ENCODE measurements around the gene GTPBP1. TPM values are rescaled to one million over a fixed set of nuclear protein-coding genes. Genes with fewer than 3 reads are reported as not detected.
A peak's percentile ranks its signal among the peaks of the same experiment; 100 is the strongest.

The GTPBP1 gene
- total and polyA plus RNA-seq, 11 donors: 15.6 to 45.3 (median 28.1) TPM

DNA sequence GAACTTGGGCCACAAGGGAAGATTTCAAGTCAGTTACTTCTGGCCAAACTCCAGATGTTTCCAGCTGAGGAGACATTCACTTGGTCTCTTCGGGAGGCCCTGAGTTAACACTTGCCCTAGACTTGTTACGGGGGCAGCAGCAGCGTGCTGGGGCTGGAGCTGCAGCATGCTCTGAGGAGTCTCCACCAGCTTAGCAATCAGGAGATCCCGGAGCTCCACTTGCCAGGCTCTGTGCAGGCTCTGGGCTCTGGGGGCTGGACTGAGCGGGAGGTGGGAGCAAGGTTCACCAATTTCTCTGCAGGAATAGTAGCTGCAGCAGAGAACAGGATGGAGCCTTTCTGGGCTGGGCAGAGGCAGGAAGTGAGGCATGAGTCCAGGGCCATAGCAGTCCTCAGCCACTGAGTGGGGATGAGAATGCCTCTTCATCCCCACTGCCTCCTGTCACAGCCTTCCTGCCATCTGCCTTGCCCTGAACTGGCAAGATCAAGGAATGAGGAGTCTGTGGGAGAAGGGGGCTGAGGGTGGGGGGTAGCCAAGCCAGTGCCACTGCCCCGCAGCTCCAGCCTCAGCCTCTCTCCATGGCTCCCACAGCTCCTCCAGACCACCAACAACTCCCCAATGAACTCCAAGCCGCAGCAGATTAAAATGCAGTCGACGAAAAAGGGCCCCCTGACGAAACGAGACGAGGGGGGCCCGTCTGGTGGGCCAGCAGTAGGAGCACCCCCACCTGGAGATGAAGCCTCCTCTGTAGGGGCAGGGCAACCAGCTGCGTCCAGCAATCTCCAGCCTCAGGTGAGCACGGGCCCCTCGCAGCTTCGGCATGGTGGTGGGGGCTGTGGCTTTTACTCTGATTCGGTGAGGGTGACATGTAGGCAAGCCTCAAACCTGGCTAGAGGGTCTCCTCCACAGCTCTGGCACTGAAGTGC, 23.4 kb downstream of the GTPBP1 start:
- H3K4me3 ChIP-seq: no peak overlapping the region
- no peaks in the 10 kb centered on the region for H3K9me3 ChIP-seq
- intact Hi-C loops (cut with DNase I): no loop called here
- ATAC-seq (no peak), DNase-seq (no peak)
- H3K4me1 ChIP-seq: peaks cover 0 to 34% (median 21%) of the 10 kb centered on the region in 12 donors
- no peak overlapping the region for H3K27ac ChIP-seq
- WGBS, 4 donors: 85 to 92% (median 89%) methylated on average over 12 to 18 of the region's 18 CpGs
- TF ChIP-seq, protein P1, sequence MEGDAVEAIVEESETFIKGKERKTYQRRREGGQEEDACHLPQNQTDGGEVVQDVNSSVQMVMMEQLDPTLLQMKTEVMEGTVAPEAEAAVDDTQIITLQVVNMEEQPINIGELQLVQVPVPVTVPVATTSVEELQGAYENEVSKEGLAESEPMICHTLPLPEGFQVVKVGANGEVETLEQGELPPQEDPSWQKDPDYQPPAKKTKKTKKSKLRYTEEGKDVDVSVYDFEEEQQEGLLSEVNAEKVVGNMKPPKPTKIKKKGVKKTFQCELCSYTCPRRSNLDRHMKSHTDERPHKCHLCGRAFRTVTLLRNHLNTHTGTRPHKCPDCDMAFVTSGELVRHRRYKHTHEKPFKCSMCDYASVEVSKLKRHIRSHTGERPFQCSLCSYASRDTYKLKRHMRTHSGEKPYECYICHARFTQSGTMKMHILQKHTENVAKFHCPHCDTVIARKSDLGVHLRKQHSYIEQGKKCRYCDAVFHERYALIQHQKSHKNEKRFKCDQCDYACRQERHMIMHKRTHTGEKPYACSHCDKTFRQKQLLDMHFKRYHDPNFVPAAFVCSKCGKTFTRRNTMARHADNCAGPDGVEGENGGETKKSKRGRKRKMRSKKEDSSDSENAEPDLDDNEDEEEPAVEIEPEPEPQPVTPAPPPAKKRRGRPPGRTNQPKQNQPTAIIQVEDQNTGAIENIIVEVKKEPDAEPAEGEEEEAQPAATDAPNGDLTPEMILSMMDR (IDR thresholded peaks at IDR 0.05): no peak
- TF ChIP-seq POLR2A (IDR thresholded peaks at IDR 0.05): no peak
- peaks cover 0 to 99% (median 82%) of the 10 kb centered on the region in 9 donors for H3K36me3 ChIP-seq
- no peaks in the 10 kb centered on the region for H3K27me3 ChIP-seq

DNA sequence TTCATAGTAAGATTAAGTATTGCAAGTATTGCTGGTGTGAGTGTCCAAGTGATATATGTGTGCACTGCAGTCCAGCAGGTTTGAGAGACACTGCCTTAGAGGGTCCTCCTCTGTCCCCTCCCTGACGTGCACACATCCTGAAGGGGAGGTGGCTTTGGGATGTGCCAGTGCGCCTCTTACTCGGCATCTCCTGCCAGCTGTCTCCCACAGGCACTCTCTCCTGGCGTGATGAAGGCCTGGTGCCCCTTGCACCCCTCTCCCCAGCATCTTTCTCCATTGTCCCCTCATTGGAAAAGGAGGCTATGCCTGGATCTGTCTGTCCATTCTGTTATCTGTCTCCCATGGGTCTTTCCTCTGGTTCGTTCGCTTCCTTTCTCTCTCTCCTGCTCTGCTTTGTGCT, 24.2 kb downstream of the GTPBP1 start:
- ATAC-seq (no peak), DNase-seq (no peak)
- 87 to 90% (median 89%) methylated on average over 6 of the region's 6 CpGs for WGBS, 4 donors
- intact Hi-C loops (cut with DNase I): no loop called here
- peaks cover 0 to 41% (median 27%) of the 10 kb centered on the region in 12 donors for H3K4me1 ChIP-seq
- H3K36me3 ChIP-seq: peaks cover 0 to 99% (median 74%) of the 10 kb centered on the region in 9 donors
- H3K9me3 ChIP-seq: no peaks in the 10 kb centered on the region
- no peak overlapping the region for H3K4me3 ChIP-seq
- TF ChIP-seq, protein P1 (IDR thresholded peaks at IDR 0.05): no peak
- TF ChIP-seq POLR2A (IDR thresholded peaks at IDR 0.05): no peak
- H3K27ac ChIP-seq: no peak overlapping the region
- H3K27me3 ChIP-seq: no peaks in the 10 kb centered on the region

DNA sequence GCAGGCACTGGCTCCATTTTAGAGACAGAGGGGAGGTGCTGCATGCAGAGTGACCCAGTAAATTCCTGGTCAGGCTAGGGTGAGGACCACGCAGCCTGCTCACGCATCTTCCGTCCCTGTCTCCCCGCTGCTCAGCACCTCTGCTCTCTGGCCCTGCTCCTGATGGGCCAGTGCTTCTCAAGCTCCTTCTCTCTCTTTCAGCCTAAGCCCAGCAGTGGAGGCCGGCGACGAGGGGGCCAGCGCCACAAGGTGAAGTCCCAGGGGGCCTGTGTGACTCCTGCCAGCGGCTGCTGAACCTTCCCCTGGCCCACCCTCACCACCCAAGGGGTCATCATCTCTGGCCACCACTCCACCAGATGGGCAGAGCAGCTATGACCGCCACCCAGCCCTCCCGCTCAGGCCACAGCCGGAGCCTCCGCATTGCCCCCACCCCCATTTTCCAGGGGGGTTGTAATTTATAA, 24.7 kb downstream of the GTPBP1 start:
- 90 to 95% (median 94%) methylated on average over 13 of the region's 13 CpGs for WGBS, 4 donors
- DNase-seq (peak in 1 of 5 donors; percentile 27), ATAC-seq (no peak)
- H3K27ac ChIP-seq: no peak overlapping the region
- intact Hi-C loops (cut with DNase I): no loop called here
- peaks cover 0 to 98% (median 73%) of the 10 kb centered on the region in 9 donors for H3K36me3 ChIP-seq
- no peaks in the 10 kb centered on the region for H3K27me3 ChIP-seq
- H3K9me3 ChIP-seq: no peaks in the 10 kb centered on the region
- peaks cover 0 to 45% (median 28%) of the 10 kb centered on the region in 12 donors for H3K4me1 ChIP-seq
- no peak overlapping the region for H3K4me3 ChIP-seq
- TF ChIP-seq, protein P1 (IDR thresholded peaks at IDR 0.05): no peak
- TF ChIP-seq POLR2A (IDR thresholded peaks at IDR 0.05): no peak

DNA sequence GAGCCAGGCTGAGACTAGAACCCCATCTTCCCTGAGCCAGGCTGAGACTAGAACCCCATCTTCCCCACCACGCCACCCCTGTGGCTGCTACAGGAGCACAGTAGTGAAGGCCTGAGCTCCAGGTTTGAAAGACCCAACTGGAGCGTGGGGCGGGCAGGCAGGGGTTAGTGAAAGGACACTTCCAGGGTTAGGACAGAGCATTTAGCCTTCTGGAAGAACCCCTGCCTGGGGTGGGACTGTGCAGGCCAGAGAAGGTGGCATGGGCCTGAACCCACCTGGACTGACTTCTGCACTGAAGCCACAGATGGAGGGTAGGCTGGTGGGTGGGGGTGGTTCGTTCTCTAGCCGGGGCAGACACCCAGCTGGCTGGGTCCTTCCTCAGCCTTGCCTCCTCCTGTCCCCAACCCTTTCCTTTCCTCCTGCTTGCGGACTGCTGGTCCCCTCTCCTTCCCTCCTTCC, 26.0 kb downstream of the GTPBP1 start:
- Histone ChIP-seq H3K4me3 (no peak overlapping the region), H3K27ac (peak overlapping the region in 4 of 12 donors; percentile 58 to 88 (median 78)), H3K27me3 (no peaks in the 10 kb centered on the region), H3K36me3 (peaks cover 0 to 98% (median 73%) of the 10 kb centered on the region in 9 donors), H3K4me1 (peaks cover 0 to 51% (median 32%) of the 10 kb centered on the region in 12 donors), H3K9me3 (no peaks in the 10 kb centered on the region)
- ATAC-seq (no peak), DNase-seq (peak in 1 of 5 donors; percentile 15)
- 85 to 91% (median 89%) methylated on average over 6 of the region's 6 CpGs for WGBS, 4 donors
- peak in 1 of 2 donors; percentile 10 for TF ChIP-seq POLR2A (IDR thresholded peaks at IDR 0.05)
- TF ChIP-seq, protein P1 (IDR thresholded peaks at IDR 0.05): no peak
- intact Hi-C loops (cut with DNase I): no loop called here

Data from heart left ventricle (tissue), 16 donors.